HepG2 (cell line): ENCODE data around the gene ATXN7L3. TPM values are rescaled to one million over a fixed set of nuclear protein-coding genes. Genes with fewer than 3 reads are reported as not detected.

Source experiments
- ATAC-seq: fragments of 200-7000 bp; cut with Tn5 transposase; 3 replicates; pipeline ENCODE4 v1.9.1; 2020; ENCODE audit warnings: mild to moderate bottlenecking, moderate library complexity
- BruUV-seq: library from RNA; stranded (reverse); fragments of 400-500 nt; replicated peaks from 2 replicates; lab custom pipeline; 2021; lab: Mats Ljungman, UMichigan
- CTCF ChIA-PET: fragments of 300-600 bp; formaldehyde crosslinking; extraction: SDS; loops from one replicate; lab custom pipeline; 2021; ENCODE audit warnings: low total read pairs, inconsistent platforms, low intra/inter-chr PET ratio; lab: Yijun Ruan, JAX
- POLR2A ChIA-PET: fragments of 350-600 bp; sonication (Branson Sonifier 250); formaldehyde crosslinking; loops from one replicate; lab custom pipeline; 2020; ENCODE audit warnings: antibody characterized with exemption, inconsistent platforms; lab: Yijun Ruan, JAX
- DNase-seq: peaks from one replicate; pipeline ENCODE4 v3.0.0-alpha.2; 2015; ENCODE audit warnings: low spot score
- FAIRE-seq: peaks from 3 replicates; lab custom pipeline; 2011; peaks lifted over from hg19 to GRCh38; lab: Jason Lieb, UNC
- H2AFZ ChIP-seq: one replicate; pipeline ENCODE4 v1.6.1; 2011; ENCODE audit warnings: low read length, inconsistent platforms
- H3K27ac ChIP-seq: fragments of 300-600 bp; 3 replicates; pipeline ENCODE4 v1.8.0; 2011; ENCODE audit warnings: mixed run types, mild to moderate bottlenecking, mixed read lengths, low read length, inconsistent platforms; ENCODE audit not compliant: insufficient read depth; ENCODE audit errors: extremely low read length
- H3K27me3 ChIP-seq, 2 experiments: fragments of 200-600 bp in 1 of 2; 2 replicates in 1 of 2; 3 replicates in 1 of 2; pipeline versions ENCODE4 v1.6.0 to v1.8.0; 2011; ENCODE audit warnings: low read length in 2 of 2, mild to moderate bottlenecking in 2 of 2, moderate library complexity in 2 of 2, inconsistent platforms in 1 of 2; ENCODE audit not compliant: insufficient read depth in 2 of 2, control insufficient read depth in 1 of 2
- H3K36me3 ChIP-seq, 2 experiments: fragments of 200-600 bp in 1 of 2; replicated peaks in 1 of 2; 2 replicates in 1 of 2; 3 replicates in 1 of 2; pipeline versions ENCODE4 v1.5.1 to v1.8.0; 2011; ENCODE audit warnings: low read length in 2 of 2, inconsistent platforms in 1 of 2; ENCODE audit not compliant: insufficient read depth in 2 of 2, control insufficient read depth in 1 of 2
- H3K4me1 ChIP-seq: 2 replicates; pipeline ENCODE4 v1.5.1; 2012; ENCODE audit warnings: low read length, inconsistent platforms; ENCODE audit not compliant: insufficient read depth
- H3K4me2 ChIP-seq: 2 replicates; pipeline ENCODE4 v1.6.0; 2011; ENCODE audit warnings: low read depth, low read length, inconsistent platforms
- H3K4me3 ChIP-seq, 3 experiments: fragments of 200-600 bp in 1 of 3; sonication (generic), shearing (Covaris generic) in 1 of 3; replicated peaks in 1 of 3; 2 replicates each; pipeline ENCODE4 v1.5.1; 2011 to 2016; ENCODE audit warnings: low read length in 3 of 3, inconsistent platforms in 2 of 3, low read depth in 2 of 3, mild to moderate bottlenecking in 2 of 3, control low read depth in 1 of 3, mixed read lengths in 1 of 3; ENCODE audit not compliant: insufficient read depth in 1 of 3
- H3K79me2 ChIP-seq: one replicate; pipeline ENCODE4 v1.6.1; 2011; ENCODE audit warnings: low read length, inconsistent platforms; ENCODE audit not compliant: insufficient read depth
- H3K9ac ChIP-seq: 2 replicates; pipeline ENCODE4 v1.6.0; 2011; ENCODE audit warnings: mild to moderate bottlenecking, low read depth, low read length, inconsistent platforms; ENCODE audit not compliant: insufficient read depth
- H3K9me3 ChIP-seq: 2 replicates; pipeline ENCODE4 v1.5.1; 2012; ENCODE audit warnings: mild to moderate bottlenecking, low read length
- H4K20me1 ChIP-seq: 2 replicates; pipeline ENCODE4 v1.6.0; 2011; ENCODE audit warnings: inconsistent platforms, mild to moderate bottlenecking, low read length, moderate library complexity; ENCODE audit not compliant: insufficient read depth
- DPF2 ChIP-seq: sonication (generic); formaldehyde crosslinking; IDR thresholded peaks from 2 replicates; pipeline ENCODE4 v1.4.0; 2020; ENCODE audit warnings: mild to moderate bottlenecking, low read depth, missing genetic modification reagents, borderline replicate concordance
- MAFF ChIP-seq: IDR thresholded peaks from 2 replicates; pipeline ENCODE4 v1.6.1; 2011; ENCODE audit warnings: low read depth, low read length, improper control_type of control experiment
- NR0B2 ChIP-seq: sonication (generic); formaldehyde crosslinking; IDR thresholded peaks from 2 replicates; pipeline ENCODE4 v1.4.0; 2020; ENCODE audit warnings: mild to moderate bottlenecking, missing genetic modification reagents
- SMARCE1 ChIP-seq: fragments of 450-650 bp; IDR thresholded peaks from 2 replicates; pipeline ENCODE4 v1.6.1; 2017; ENCODE audit warnings: borderline replicate concordance
- ZBTB44 ChIP-seq: sonication (generic); formaldehyde crosslinking; IDR thresholded peaks from 2 replicates; pipeline ENCODE4 v1.4.0; 2020; ENCODE audit warnings: missing genetic modification reagents
- ZKSCAN5 ChIP-seq: sonication (generic); formaldehyde crosslinking; IDR thresholded peaks from 2 replicates; pipeline ENCODE4 v1.5.1; 2020; ENCODE audit warnings: mild to moderate bottlenecking, missing genetic modification reagents
- WGBS: methylation state at CpG from one replicate; pipeline ENCODE4 v1.1.6; 2017; ENCODE audit warnings: low lambda C conversion rate; 5-methylcytosine and 5-hydroxymethylcytosine counted together
- in situ Hi-C: cut with HindIII; loops from 2 replicates; pipeline ENCODE4 v1.10.0; 2017; ENCODE audit warnings: low pct_unique_long_range_greater_than_20kb; ENCODE audit not compliant: extremely low pct_ligation_motif_present
- intact Hi-C: fragments of 100-400 bp; cut with micrococcal nuclease; formaldehyde crosslinking; loops from one replicate; pipeline ENCODE4 v1.10.0; 2022; ENCODE audit not compliant: unreplicated experiment
- polyA plus RNA-seq, 8 experiments: library from polyadenylated mRNA; depleted of rRNA in 3 of 8; stranded (reverse) in 7 of 8; unstranded in 1 of 8; fragments of >200 nt; fragmentation: Illumina TruSeq in 4 of 8; extraction: Trizol in 4 of 8; gene quantifications; 2 replicates each; pipeline versions ENCODE4 v1.2.1 to v1.2.3, GENCODE V29; 2011 to 2016; ENCODE audit warnings: low read depth in 4 of 8, missing spikeins in 1 of 8, mixed read lengths in 1 of 8; ENCODE audit not compliant: insufficient read depth in 1 of 8
- total RNA-seq, 5 experiments: library from RNA; depleted of rRNA; stranded (reverse); fragments of >200 nt; fragmentation: Illumina TruSeq; extraction: Trizol; gene quantifications; 2 replicates each; pipeline ENCODE4 v1.2.3, GENCODE V29; 2016; ENCODE audit warnings: low read depth in 1 of 5

The ATXN7L3 gene
- total and polyA plus RNA-seq, 2 of the 13 experiments (the other 11 are each of a cell fraction or from before 2014, with no cell fraction given), result 44.5 to 59.1 TPM

- intact Hi-C loops, result no loop called here
- Histone ChIP-seq H3K36me3 (no peaks in the 10 kb centered on the region), H3K9ac (no peak overlapping the region)
- 38% methylated on average over 5 of the region's 5 CpGs for WGBS
- TF ChIP-seq ZKSCAN5 (no peak), SMARCE1 (no peak), NR0B2 (CRISPR knock-in tag) (no peak), DPF2 (CRISPR knock-in tag) (no peak), MAFF (no peak)
- TF ChIP-seq, all 625 proteins: peak for 0
- Histone ChIP-seq H3K4me1 (no peaks in the 10 kb centered on the region), H3K79me2 (no peaks in the 10 kb centered on the region), H2AFZ (no peak overlapping the region), H3K4me3 (no peak overlapping the region), H3K27ac (no peak overlapping the region), H3K4me2 (no peak overlapping the region), H3K9me3 (no peaks in the 10 kb centered on the region), H3K27me3 (peaks cover 0 to 14% of the 10 kb centered on the region in 2 experiments; a peak in 3 of 5 replicates), H4K20me1 (no peaks in the 10 kb centered on the region)
- POLR2A ChIA-PET, result interaction anchor here (0.6 kb wide), 1 partner anchor 105 kb away, joined by 5 read pairs; no protein-coding TSS in a partner anchor
- DNase-seq (no peak), FAIRE-seq (no peak), ATAC-seq (no peak)
- CTCF ChIA-PET, result no interaction called here
- in situ Hi-C loops, result no loop called here
- no TSS peak for BruUV-seq
Measured at GRCh38 chr17:44236444-44236991, 36.8 kb upstream of the ATXN7L3 start.

GRCh38 chr17:44235583-44235936 is 35.9 kb upstream of the ATXN7L3 start:
- Histone ChIP-seq H3K4me2 (no peak overlapping the region), H3K9me3 (no peaks in the 10 kb centered on the region), H3K79me2 (no peaks in the 10 kb centered on the region), H2AFZ (no peak overlapping the region), H3K9ac (no peak overlapping the region), H3K27me3 (peaks cover 0 to 17% of the 10 kb centered on the region in 2 experiments; a peak in 3 of 5 replicates), H3K4me3 (no peak overlapping the region), H4K20me1 (no peaks in the 10 kb centered on the region), H3K36me3 (no peaks in the 10 kb centered on the region), H3K27ac (no peak overlapping the region), H3K4me1 (no peaks in the 10 kb centered on the region)
- WGBS, result 5% methylated on average over 2 of the region's 5 CpGs
- intact Hi-C loops (no loop called here), in situ Hi-C loops (no loop called here)
- peak; percentile 77 for ATAC-seq
- CTCF ChIA-PET, result no interaction called here
- FAIRE-seq, result no peak
- BruUV-seq, result no TSS peak
- TF ChIP-seq ZBTB44 (CRISPR knock-in tag), result no peak
- POLR2A ChIA-PET, result no interaction called here
- no peak for DNase-seq
